ENCODE results near the gene RXFP4.

Gene RXFP4

GRCh38 chr1:155933591-155934096 is 7.8 kb upstream of the RXFP4 start:
- Histone ChIP-seq H3K36me3 (ENCODE audit: control insufficient read depth, insufficient read depth, low read length) (peaks cover 13% of the 10 kb centered on the region), H3K27ac (ENCODE audit: low read depth, low read length) (peak overlapping the region; percentile 87), H3K4me1 (ENCODE audit: control insufficient read depth, insufficient read depth, low read length) (peaks cover 15% of the 10 kb centered on the region), H3K9ac (ENCODE audit: low read length) (peak overlapping the region; percentile 93), H3K27me3 (ENCODE audit: control insufficient read depth, insufficient read depth, low read length) (no peaks in the 10 kb centered on the region), H3K4me3 (ENCODE audit: low read length) (peak overlapping the region; percentile 91)

GRCh38 chr1:155934097-155934935 is 7.1 kb upstream of the RXFP4 start, which contains the start of gene KHDC4:
TSS of gene KHDC4 (minus strand) at chr1:155934413. CDS start at chr1:155934373, 40 bp downstream.
- peak within 1 kb of the TSS; percentile 90 for H3K27ac ChIP-seq (ENCODE audit: low read depth, low read length)
- H3K4me3 ChIP-seq (ENCODE audit: low read length): peak within 1 kb of the TSS; percentile 91
- peaks cover 15% of the 10 kb centered on the region for H3K4me1 ChIP-seq (ENCODE audit: control insufficient read depth, insufficient read depth, low read length)
- peak within 1 kb of the TSS; percentile 93 for H3K9ac ChIP-seq (ENCODE audit: low read length)
- H3K36me3 ChIP-seq (ENCODE audit: control insufficient read depth, insufficient read depth, low read length): peaks cover 8% of the 10 kb centered on the region
- H3K27me3 ChIP-seq (ENCODE audit: control insufficient read depth, insufficient read depth, low read length): no peaks in the 10 kb centered on the region

DNA sequence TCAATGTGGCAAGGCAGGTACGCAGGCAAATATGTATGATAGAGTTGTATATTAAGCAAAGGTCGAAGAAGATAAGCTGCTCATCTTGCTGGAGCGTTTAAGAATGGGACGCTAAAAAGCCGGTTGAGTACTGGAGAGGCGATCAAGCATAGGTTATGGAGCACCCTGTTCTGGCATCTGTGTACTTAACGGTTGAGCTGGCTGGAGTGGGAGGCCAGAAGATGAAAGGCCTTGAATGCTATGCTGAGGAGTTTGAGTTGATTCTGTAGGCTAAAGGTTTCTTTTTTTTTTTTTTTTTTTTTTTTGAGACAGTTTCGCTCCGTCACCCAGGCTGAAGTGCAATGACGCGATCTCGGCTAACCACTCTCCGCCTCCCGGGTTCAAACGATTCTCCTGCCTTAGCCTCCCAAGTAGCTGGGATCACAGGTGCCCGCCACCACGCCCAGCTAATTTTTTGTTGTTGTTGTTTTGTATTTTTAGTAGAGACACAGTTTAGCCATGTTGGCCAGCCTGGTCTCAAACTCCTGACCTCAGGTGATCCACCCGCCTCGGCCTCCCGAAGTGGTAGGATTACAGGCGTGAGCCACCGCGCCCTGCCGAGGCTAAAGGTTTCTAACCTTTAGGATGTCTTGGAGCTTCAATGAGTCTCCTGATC is 6.4 kb upstream of the RXFP4 start:
- Histone ChIP-seq H3K27ac (ENCODE audit: low read depth, low read length) (peak overlapping the region; percentile 90), H3K9ac (ENCODE audit: low read length) (peak overlapping the region; percentile 18), H3K27me3 (ENCODE audit: control insufficient read depth, insufficient read depth, low read length) (no peaks in the 10 kb centered on the region), H3K4me1 (ENCODE audit: control insufficient read depth, insufficient read depth, low read length) (peaks cover 15% of the 10 kb centered on the region), H3K4me3 (ENCODE audit: low read length) (peak overlapping the region; percentile 76), H3K36me3 (ENCODE audit: control insufficient read depth, insufficient read depth, low read length) (peaks cover 5% of the 10 kb centered on the region)

DNA sequence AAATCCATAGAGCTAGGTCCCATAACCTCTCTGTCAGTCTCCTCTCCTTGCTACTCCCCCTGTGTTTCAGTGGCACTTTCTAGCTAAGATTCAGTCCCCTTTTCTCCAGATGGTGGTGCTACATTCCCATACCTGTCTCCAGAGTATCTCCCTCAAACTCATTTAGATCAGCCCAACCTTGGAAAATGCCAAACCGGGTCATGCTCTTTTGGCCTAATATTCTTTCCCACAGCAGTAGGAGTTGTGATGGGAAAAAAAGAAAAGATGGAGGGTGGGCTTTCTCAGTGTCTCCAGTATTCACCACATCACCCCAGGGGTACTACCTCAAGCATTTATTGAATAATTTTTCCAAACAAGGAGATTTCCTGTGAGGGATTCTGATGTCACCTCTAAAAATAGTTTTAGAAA is 3.2 kb upstream of the RXFP4 start:
- Histone ChIP-seq H3K4me1 (ENCODE audit: control insufficient read depth, insufficient read depth, low read length) (no peaks in the 10 kb centered on the region), H3K4me3 (ENCODE audit: low read length) (no peak overlapping the region), H3K36me3 (ENCODE audit: control insufficient read depth, insufficient read depth, low read length) (no peaks in the 10 kb centered on the region), H3K9ac (ENCODE audit: low read length) (no peak overlapping the region), H3K27ac (ENCODE audit: low read depth, low read length) (no peak overlapping the region), H3K27me3 (ENCODE audit: control insufficient read depth, insufficient read depth, low read length) (no peaks in the 10 kb centered on the region)

DNA sequence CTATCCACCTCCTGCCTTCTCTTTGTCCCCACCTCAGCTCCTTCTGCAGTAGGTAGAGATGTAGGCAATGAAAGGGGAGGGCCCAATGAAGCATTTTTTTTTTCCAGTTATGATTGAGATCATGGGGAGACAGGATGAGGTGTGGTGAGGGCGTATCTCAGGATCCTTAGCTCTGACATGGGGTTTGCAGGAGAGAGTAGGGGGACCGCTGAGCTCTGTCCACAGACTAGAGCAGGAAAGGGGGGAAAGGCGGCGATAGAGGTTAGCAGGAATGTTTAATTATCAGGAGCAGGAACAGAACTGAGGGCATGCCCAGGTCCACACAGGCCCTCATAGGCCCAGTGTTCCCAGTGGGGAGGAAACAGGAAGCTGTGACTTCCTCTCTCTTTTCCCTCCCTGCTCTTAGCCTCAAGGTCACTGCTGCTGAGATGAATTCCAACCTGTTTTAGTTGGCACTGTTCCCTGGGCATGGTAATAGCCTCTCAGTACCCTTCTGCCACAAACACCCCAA is 901 bp upstream of the RXFP4 start:
- no peak overlapping the region for H3K9ac ChIP-seq (ENCODE audit: low read length)

GRCh38 chr1:155941845-155942531 is 550 bp downstream of the RXFP4 start:
- Histone ChIP-seq H3K36me3 (ENCODE audit: control insufficient read depth, insufficient read depth, low read length) (no peaks in the 10 kb centered on the region), H3K4me3 (ENCODE audit: low read length) (peak overlapping the region; percentile 31), H3K4me1 (ENCODE audit: control insufficient read depth, insufficient read depth, low read length) (no peaks in the 10 kb centered on the region), H3K27ac (ENCODE audit: low read depth, low read length) (no peak overlapping the region), H3K27me3 (ENCODE audit: control insufficient read depth, insufficient read depth, low read length) (no peaks in the 10 kb centered on the region), H3K9ac (ENCODE audit: low read length) (peak overlapping the region; percentile 28)

More for the DNA sequence above, 901 bp upstream of the RXFP4 start:
- Histone ChIP-seq H3K27me3 (ENCODE audit: control insufficient read depth, insufficient read depth, low read length) (no peaks in the 10 kb centered on the region), H3K4me3 (ENCODE audit: low read length) (no peak overlapping the region), H3K27ac (ENCODE audit: low read depth, low read length) (no peak overlapping the region), H3K36me3 (ENCODE audit: control insufficient read depth, insufficient read depth, low read length) (no peaks in the 10 kb centered on the region), H3K4me1 (ENCODE audit: control insufficient read depth, insufficient read depth, low read length) (no peaks in the 10 kb centered on the region)

GRCh38 chr1:155942578-155943141 is 1.2 kb downstream of the RXFP4 start:
- H3K27ac ChIP-seq (ENCODE audit: low read depth, low read length): no peak overlapping the region
- H3K4me1 ChIP-seq (ENCODE audit: control insufficient read depth, insufficient read depth, low read length): no peaks in the 10 kb centered on the region
- H3K9ac ChIP-seq (ENCODE audit: low read length): no peak overlapping the region

DNA sequence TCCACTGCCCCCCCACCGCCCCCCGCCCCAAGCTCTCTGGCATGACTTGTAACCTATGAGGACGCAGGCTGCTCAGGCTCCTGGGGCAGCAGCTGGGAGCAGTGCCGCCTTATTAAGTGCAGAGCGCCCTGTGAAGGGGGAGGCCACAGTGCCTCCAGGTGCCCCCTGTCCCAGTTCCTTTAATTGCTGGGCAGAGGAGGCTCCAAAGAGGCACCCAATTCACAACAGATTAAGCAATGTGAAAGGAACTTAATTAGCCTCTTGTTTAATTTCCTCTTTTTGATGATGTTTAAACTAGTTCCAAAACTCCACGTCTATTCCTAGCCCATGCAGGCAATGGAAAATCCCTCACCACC is 3.0 kb downstream of the RXFP4 start:
- Histone ChIP-seq H3K27me3 (ENCODE audit: control insufficient read depth, insufficient read depth, low read length) (no peaks in the 10 kb centered on the region), H3K27ac (ENCODE audit: low read depth, low read length) (no peak overlapping the region), H3K9ac (ENCODE audit: low read length) (no peak overlapping the region), H3K36me3 (ENCODE audit: control insufficient read depth, insufficient read depth, low read length) (peaks cover 8% of the 10 kb centered on the region), H3K4me3 (ENCODE audit: low read length) (no peak overlapping the region), H3K4me1 (ENCODE audit: control insufficient read depth, insufficient read depth, low read length) (no peaks in the 10 kb centered on the region)

More at GRCh38 chr1:155942578-155943141, 1.2 kb downstream of the RXFP4 start:
- Histone ChIP-seq H3K36me3 (ENCODE audit: control insufficient read depth, insufficient read depth, low read length) (peaks cover 3% of the 10 kb centered on the region), H3K27me3 (ENCODE audit: control insufficient read depth, insufficient read depth, low read length) (no peaks in the 10 kb centered on the region), H3K4me3 (ENCODE audit: low read length) (peak overlapping the region; percentile 31)

GRCh38 chr1:155946633-155947219 is 5.3 kb downstream of the RXFP4 start:
- H3K4me1 ChIP-seq (ENCODE audit: control insufficient read depth, insufficient read depth, low read length): no peaks in the 10 kb centered on the region
- H3K27ac ChIP-seq (ENCODE audit: low read depth, low read length): no peak overlapping the region
- H3K36me3 ChIP-seq (ENCODE audit: control insufficient read depth, insufficient read depth, low read length): peaks cover 25% of the 10 kb centered on the region
- H3K27me3 ChIP-seq (ENCODE audit: control insufficient read depth, insufficient read depth, low read length): no peaks in the 10 kb centered on the region
- H3K9ac ChIP-seq (ENCODE audit: low read length): no peak overlapping the region
- H3K4me3 ChIP-seq (ENCODE audit: low read length): no peak overlapping the region

- Histone ChIP-seq H3K27ac (ENCODE audit: low read depth, low read length) (no peak overlapping the region), H3K36me3 (ENCODE audit: control insufficient read depth, insufficient read depth, low read length) (peaks cover 29% of the 10 kb centered on the region), H3K4me3 (ENCODE audit: low read length) (no peak overlapping the region), H3K27me3 (ENCODE audit: control insufficient read depth, insufficient read depth, low read length) (no peaks in the 10 kb centered on the region), H3K4me1 (ENCODE audit: control insufficient read depth, insufficient read depth, low read length) (no peaks in the 10 kb centered on the region), H3K9ac (ENCODE audit: low read length) (no peak overlapping the region)
Measured at GRCh38 chr1:155947292-155947691, 5.9 kb downstream of the RXFP4 start.

DNA sequence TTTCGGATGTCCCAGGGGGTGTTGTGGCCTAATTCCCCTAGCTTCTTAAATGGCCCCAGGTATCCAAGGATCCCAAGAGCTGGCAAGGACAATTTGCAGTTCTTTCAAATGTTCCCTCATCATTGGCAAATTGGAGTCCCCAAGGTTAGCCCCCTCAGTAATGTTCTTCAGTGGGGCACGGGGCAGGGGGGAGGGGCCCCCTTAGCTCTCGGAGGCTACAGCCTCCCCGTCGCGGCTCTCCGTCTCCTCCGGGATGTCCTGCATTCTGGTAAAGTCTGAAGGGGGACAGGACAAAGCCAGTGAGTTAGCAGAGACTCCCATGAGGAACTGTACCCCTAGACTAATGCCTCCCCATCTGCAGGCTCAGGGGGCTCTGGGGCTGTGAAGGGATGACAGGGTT is 6.3 kb downstream of the RXFP4 start:
- Histone ChIP-seq H3K4me3 (ENCODE audit: low read length) (no peak overlapping the region), H3K4me1 (ENCODE audit: control insufficient read depth, insufficient read depth, low read length) (no peaks in the 10 kb centered on the region), H3K27me3 (ENCODE audit: control insufficient read depth, insufficient read depth, low read length) (no peaks in the 10 kb centered on the region), H3K36me3 (ENCODE audit: control insufficient read depth, insufficient read depth, low read length) (peaks cover 34% of the 10 kb centered on the region), H3K27ac (ENCODE audit: low read depth, low read length) (no peak overlapping the region), H3K9ac (ENCODE audit: low read length) (no peak overlapping the region)
